Neural cell (in vitro differentiated cells): ENCODE data around the gene CCNY. TPM values are rescaled to one million over a fixed set of nuclear protein-coding genes. Genes with fewer than 3 reads are reported as not detected.

Experiments
- H2AFZ ChIP-seq: fragments of 200-600, 300-800 bp; sonication (generic), shearing (Covaris generic); 2 replicates; pipeline ENCODE4 v1.6.0; 2014; ENCODE audit warnings: low read depth, mild to moderate bottlenecking, antibody characterized with exemption, low read length, moderate library complexity
- H3F3A ChIP-seq: fragments of 200-600 bp; shearing (Covaris generic); 2 replicates; pipeline ENCODE4 v1.6.1; 2016; ENCODE audit warnings: mild to moderate bottlenecking, moderate library complexity, mixed read lengths, antibody characterized with exemption, low read length; ENCODE audit not compliant: insufficient read depth, poor library complexity, severe bottlenecking
- H3K27ac ChIP-seq: fragments of 200-600, 300-800 bp; sonication (generic), shearing (Covaris generic); 2 replicates; pipeline ENCODE4 v1.5.1; 2014; ENCODE audit warnings: mild to moderate bottlenecking, low read length, moderate library complexity
- H3K27me3 ChIP-seq: fragments of 300-800, 200-600 bp; sonication (generic), shearing (Covaris generic); 2 replicates; pipeline ENCODE4 v1.6.0; 2014; ENCODE audit warnings: mild to moderate bottlenecking, low read depth, low read length, moderate library complexity; ENCODE audit not compliant: insufficient read depth
- H3K36me3 ChIP-seq: fragments of 300-800, 200-600 bp; sonication (generic), shearing (Covaris generic); 2 replicates; pipeline ENCODE4 v1.5.1; 2014; ENCODE audit warnings: mild to moderate bottlenecking, antibody characterized with exemption, low read length, moderate library complexity; ENCODE audit not compliant: insufficient read depth
- H3K4me2 ChIP-seq: fragments of 300-800, 200-600 bp; sonication (generic), shearing (Covaris generic); 2 replicates; pipeline ENCODE4 v1.6.0; 2014; ENCODE audit warnings: mild to moderate bottlenecking, low read length
- H3K4me3 ChIP-seq: fragments of 300-800, 200-600 bp; sonication (generic), shearing (Covaris generic); 2 replicates; pipeline ENCODE4 v1.5.1; 2014; ENCODE audit warnings: mild to moderate bottlenecking, low read length, moderate library complexity
- H3K79me2 ChIP-seq: fragments of 200-600 bp; shearing (Covaris generic); replicated peaks from 2 replicates; pipeline ENCODE4 v1.6.0; 2014; ENCODE audit warnings: mild to moderate bottlenecking, low read length, moderate library complexity; ENCODE audit not compliant: insufficient read depth
- H3K9ac ChIP-seq: fragments of 300-800, 200-600 bp; sonication (generic), shearing (Covaris generic); 2 replicates; pipeline ENCODE4 v1.6.1; 2016; ENCODE audit warnings: mild to moderate bottlenecking, low read length, mixed read lengths
- H3K9me2 ChIP-seq: fragments of 200-600 bp; shearing (Covaris generic); 2 replicates; pipeline ENCODE4 v1.6.1; 2016; ENCODE audit warnings: mild to moderate bottlenecking, low read length, mixed read lengths; ENCODE audit not compliant: insufficient read depth
- H3K9me3 ChIP-seq: fragments of 200-600, 300-800 bp; sonication (generic), shearing (Covaris generic); 2 replicates; pipeline ENCODE4 v1.6.1; 2016; ENCODE audit warnings: mild to moderate bottlenecking, mixed run types, low read length, moderate library complexity, mixed read lengths
- H4K20me1 ChIP-seq: fragments of 200-600 bp; shearing (Covaris generic); 2 replicates; pipeline ENCODE4 v1.6.1; 2016; ENCODE audit warnings: mild to moderate bottlenecking, mixed run types; ENCODE audit not compliant: insufficient read depth
- CTCF ChIP-seq: fragments of 450-650 bp; IDR thresholded peaks from 2 replicates; pipeline ENCODE4 v1.5.1; 2014; ENCODE audit warnings: antibody characterized with exemption, mild to moderate bottlenecking, moderate library complexity; ENCODE audit not compliant: poor library complexity, severe bottlenecking
- EP300 ChIP-seq: fragments of 450-650 bp; conservative IDR thresholded peaks from 2 replicates; pipeline ENCODE4 v1.6.1; 2014; ENCODE audit warnings: antibody characterized with exemption, mild to moderate bottlenecking, moderate library complexity; ENCODE audit not compliant: poor library complexity, severe bottlenecking
- EZH2 ChIP-seq: fragments of 200-600, 300-800 bp; shearing (Covaris generic), sonication (generic); IDR thresholded peaks from 2 replicates; pipeline ENCODE4 v1.6.1; 2014; ENCODE audit warnings: antibody characterized with exemption, low read length, borderline replicate concordance, mild to moderate bottlenecking; ENCODE audit not compliant: insufficient read depth, poor library complexity, severe bottlenecking
- MXI1 ChIP-seq: fragments of 450-650 bp; conservative IDR thresholded peaks from 2 replicates; pipeline ENCODE4 v1.6.1; 2014; ENCODE audit warnings: antibody characterized with exemption, mild to moderate bottlenecking; ENCODE audit not compliant: poor library complexity, severe bottlenecking
- RAD21 ChIP-seq: fragments of 450-650 bp; conservative IDR thresholded peaks from 2 replicates; pipeline ENCODE4 v1.6.1; 2014; ENCODE audit warnings: antibody characterized with exemption, mild to moderate bottlenecking, moderate library complexity
- SMC3 ChIP-seq: fragments of 450-650 bp; conservative IDR thresholded peaks from 2 replicates; pipeline ENCODE4 v1.6.1; 2014; ENCODE audit warnings: antibody characterized with exemption, mild to moderate bottlenecking, moderate library complexity; ENCODE audit not compliant: poor library complexity
- TAF1 ChIP-seq: IDR thresholded peaks from 2 replicates; pipeline ENCODE4 v1.6.1; 2012; ENCODE audit warnings: low read depth
- polyA plus RNA-seq: library from polyadenylated mRNA; depleted of rRNA; stranded (reverse); fragments of >200 nt; gene quantifications from 2 replicates; pipeline ENCODE4 v1.2.3, GENCODE V29; 2014
- TF ChIP-seq, protein P1 (sequence below): IDR thresholded peaks from 2 replicates; pipeline ENCODE4 v1.6.1; 2012; ENCODE audit warnings: borderline replicate concordance

The CCNY gene
- polyA plus RNA-seq, 1 donor from 2014 or later: 36.4 TPM

GRCh38 chr10:35362701-35363350 lies 26.5 kb downstream of the CCNY start:
- no peak overlapping the region for H2AFZ ChIP-seq
- H4K20me1 ChIP-seq: no peaks in the 10 kb centered on the region
- no peaks in the 10 kb centered on the region for H3K27me3 ChIP-seq
- no peak for TF ChIP-seq CTCF
- TF ChIP-seq EP300: no peak
- TF ChIP-seq MXI1: no peak
- TF ChIP-seq SMC3: no peak
- peaks cover 69% of the 10 kb centered on the region for H3K79me2 ChIP-seq
- H3K9me3 ChIP-seq: no peaks in the 10 kb centered on the region
- no peak overlapping the region for H3K9ac ChIP-seq
- no peak overlapping the region for H3K4me3 ChIP-seq
- no peaks in the 10 kb centered on the region for H3F3A ChIP-seq
- H3K36me3 ChIP-seq: no peaks in the 10 kb centered on the region
- H3K9me2 ChIP-seq: no peaks in the 10 kb centered on the region
- H3K27ac ChIP-seq: no peak overlapping the region
- no peak overlapping the region for H3K4me2 ChIP-seq

GRCh38 chr10:35363587-35363986 lies 27.3 kb downstream of the CCNY start:
- H3K4me3 ChIP-seq: no peak overlapping the region
- no peaks in the 10 kb centered on the region for H4K20me1 ChIP-seq
- no peak overlapping the region for H3K27ac ChIP-seq
- no peak overlapping the region for H2AFZ ChIP-seq
- H3K4me2 ChIP-seq: no peak overlapping the region
- no peaks in the 10 kb centered on the region for H3K9me3 ChIP-seq
- no peaks in the 10 kb centered on the region for H3F3A ChIP-seq
- TF ChIP-seq TAF1 (no peak), CTCF (no peak), RAD21 (no peak), EP300 (no peak), MXI1 (no peak), SMC3 (no peak), EZH2 (no peak)
- TF ChIP-seq, protein P1, sequence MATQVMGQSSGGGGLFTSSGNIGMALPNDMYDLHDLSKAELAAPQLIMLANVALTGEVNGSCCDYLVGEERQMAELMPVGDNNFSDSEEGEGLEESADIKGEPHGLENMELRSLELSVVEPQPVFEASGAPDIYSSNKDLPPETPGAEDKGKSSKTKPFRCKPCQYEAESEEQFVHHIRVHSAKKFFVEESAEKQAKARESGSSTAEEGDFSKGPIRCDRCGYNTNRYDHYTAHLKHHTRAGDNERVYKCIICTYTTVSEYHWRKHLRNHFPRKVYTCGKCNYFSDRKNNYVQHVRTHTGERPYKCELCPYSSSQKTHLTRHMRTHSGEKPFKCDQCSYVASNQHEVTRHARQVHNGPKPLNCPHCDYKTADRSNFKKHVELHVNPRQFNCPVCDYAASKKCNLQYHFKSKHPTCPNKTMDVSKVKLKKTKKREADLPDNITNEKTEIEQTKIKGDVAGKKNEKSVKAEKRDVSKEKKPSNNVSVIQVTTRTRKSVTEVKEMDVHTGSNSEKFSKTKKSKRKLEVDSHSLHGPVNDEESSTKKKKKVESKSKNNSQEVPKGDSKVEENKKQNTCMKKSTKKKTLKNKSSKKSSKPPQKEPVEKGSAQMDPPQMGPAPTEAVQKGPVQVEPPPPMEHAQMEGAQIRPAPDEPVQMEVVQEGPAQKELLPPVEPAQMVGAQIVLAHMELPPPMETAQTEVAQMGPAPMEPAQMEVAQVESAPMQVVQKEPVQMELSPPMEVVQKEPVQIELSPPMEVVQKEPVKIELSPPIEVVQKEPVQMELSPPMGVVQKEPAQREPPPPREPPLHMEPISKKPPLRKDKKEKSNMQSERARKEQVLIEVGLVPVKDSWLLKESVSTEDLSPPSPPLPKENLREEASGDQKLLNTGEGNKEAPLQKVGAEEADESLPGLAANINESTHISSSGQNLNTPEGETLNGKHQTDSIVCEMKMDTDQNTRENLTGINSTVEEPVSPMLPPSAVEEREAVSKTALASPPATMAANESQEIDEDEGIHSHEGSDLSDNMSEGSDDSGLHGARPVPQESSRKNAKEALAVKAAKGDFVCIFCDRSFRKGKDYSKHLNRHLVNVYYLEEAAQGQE: no peak
- H3K9me2 ChIP-seq: no peaks in the 10 kb centered on the region
- H3K79me2 ChIP-seq: peaks cover 66% of the 10 kb centered on the region
- no peak overlapping the region for H3K9ac ChIP-seq
- no peaks in the 10 kb centered on the region for H3K27me3 ChIP-seq
- no peaks in the 10 kb centered on the region for H3K36me3 ChIP-seq
